ENCODE measurements around the gene ADGRG6.

DNA sequence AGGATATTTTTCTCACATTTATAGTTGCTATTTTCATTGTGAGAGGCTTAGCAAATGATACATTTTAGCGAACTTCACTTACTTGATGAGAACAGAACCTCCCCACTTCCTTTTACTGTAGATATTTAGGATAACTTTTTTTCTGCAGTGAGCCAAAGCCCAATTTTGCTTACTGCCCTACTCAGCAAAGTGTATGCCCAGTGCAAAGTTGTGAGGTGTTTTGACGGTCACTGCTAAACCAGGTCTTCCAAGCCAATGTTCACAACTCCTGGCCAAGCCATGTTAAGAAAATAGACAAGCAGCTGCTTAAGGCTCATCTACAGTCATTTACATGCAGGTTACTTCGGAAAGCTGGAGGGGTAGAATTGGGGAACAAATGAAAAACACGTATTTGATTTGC is 144.8 kb downstream of the ADGRG6 start:
- TF ChIP-seq POLR2A (IDR thresholded peaks at IDR 0.05): no peak
- TF ChIP-seq, protein P1, sequence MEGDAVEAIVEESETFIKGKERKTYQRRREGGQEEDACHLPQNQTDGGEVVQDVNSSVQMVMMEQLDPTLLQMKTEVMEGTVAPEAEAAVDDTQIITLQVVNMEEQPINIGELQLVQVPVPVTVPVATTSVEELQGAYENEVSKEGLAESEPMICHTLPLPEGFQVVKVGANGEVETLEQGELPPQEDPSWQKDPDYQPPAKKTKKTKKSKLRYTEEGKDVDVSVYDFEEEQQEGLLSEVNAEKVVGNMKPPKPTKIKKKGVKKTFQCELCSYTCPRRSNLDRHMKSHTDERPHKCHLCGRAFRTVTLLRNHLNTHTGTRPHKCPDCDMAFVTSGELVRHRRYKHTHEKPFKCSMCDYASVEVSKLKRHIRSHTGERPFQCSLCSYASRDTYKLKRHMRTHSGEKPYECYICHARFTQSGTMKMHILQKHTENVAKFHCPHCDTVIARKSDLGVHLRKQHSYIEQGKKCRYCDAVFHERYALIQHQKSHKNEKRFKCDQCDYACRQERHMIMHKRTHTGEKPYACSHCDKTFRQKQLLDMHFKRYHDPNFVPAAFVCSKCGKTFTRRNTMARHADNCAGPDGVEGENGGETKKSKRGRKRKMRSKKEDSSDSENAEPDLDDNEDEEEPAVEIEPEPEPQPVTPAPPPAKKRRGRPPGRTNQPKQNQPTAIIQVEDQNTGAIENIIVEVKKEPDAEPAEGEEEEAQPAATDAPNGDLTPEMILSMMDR (IDR thresholded peaks at IDR 0.05): no peak

Data from Peyer's patch (tissue), 4 donors.